GM04503 (cell line): ENCODE measurements around the gene SNTG2.

Experiments
- DNase-seq: peaks from one replicate; pipeline ENCODE4 v3.0.0-alpha.2; 2012; ENCODE audit warnings: low read depth

Gene SNTG2

GRCh38 chr2:1319393-1319792 is 368.7 kb downstream of the SNTG2 start:
- no peak for DNase-seq

- no peak for DNase-seq
Measured at GRCh38 chr2:1321321-1321720, 370.7 kb downstream of the SNTG2 start.

DNA sequence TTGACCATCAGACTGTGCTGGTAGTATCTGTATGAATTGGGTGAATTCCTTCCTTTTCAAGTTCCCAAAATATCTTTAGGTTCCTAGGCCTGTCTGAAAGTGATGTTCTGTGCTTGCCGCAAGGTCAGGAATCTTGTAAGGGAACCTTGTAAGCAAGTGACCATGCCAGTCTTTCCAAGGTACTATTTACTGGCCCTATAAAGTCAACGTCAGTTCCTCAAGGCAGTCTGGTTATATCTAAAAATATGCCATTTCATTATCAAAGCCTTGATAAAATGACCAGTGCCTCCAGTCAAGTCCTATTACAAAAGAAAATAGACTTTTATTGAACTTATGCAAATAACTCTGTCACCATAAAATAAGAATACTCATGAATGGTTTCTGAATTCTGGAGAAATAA is 374.2 kb downstream of the SNTG2 start:
- DNase-seq: no peak

DNA sequence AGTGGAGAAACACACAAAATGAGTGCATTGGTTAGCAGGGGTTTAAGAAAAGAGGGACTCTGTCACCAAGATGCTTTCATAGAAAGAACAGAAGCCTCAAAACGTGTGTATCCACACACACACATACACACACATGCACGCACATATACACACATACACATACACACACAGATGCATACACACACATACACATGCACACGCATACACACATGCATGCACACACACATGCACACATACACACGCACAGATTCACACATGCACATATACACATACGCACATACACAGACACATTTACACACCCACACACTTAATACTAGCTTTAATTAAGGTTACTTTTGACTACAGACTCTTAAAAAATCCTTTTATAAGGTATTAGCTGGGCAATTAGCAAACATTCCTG is 378.0 kb downstream of the SNTG2 start:
- no peak for DNase-seq

- no peak for DNase-seq
Measured at GRCh38 chr2:1339388-1340140, 388.9 kb downstream of the SNTG2 start.

GRCh38 chr2:1340141-1340512 is 389.5 kb downstream of the SNTG2 start:
- no peak for DNase-seq

- DNase-seq: no peak
Measured at GRCh38 chr2:1341404-1342120, 390.9 kb downstream of the SNTG2 start.

DNA sequence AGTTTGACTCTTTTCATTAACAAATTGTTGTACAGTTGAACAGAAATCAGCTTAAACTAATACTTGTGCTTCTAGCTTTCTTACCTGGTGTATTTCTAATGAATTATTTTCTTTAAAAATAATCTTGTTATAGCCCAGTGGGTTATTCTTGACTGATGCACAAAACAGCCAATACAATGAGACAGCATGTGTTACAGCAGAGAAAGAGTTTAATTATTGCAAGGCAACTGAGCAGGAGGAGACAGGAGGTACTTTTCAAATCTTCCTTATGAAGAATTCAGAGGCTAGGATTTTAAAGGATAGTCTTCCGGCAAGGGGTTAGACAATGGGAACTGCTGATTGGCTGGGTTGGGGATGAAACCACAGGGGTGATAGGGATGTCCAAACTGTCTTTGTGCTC is 398.1 kb downstream of the SNTG2 start:
- DNase-seq: no peak

DNA sequence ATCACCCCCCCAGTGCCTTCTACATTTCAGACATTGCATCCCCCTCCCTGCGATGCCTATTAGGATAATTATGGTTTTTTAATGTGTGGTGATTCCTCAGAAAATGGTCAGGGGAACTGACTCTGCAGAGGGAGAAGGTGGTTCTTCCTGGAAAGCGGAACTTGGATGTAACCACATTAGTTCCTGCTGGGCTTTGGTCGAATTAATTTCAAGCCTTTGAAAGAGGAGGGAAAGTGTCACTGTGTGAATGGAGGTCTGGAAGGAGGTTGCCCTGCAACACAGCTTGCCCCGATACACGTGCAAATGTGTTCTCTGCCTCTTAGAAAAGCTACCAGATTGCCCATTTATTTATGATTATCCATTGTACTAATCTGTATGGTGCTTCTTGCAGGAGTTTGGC is 399.5 kb downstream of the SNTG2 start:
- DNase-seq: no peak

DNA sequence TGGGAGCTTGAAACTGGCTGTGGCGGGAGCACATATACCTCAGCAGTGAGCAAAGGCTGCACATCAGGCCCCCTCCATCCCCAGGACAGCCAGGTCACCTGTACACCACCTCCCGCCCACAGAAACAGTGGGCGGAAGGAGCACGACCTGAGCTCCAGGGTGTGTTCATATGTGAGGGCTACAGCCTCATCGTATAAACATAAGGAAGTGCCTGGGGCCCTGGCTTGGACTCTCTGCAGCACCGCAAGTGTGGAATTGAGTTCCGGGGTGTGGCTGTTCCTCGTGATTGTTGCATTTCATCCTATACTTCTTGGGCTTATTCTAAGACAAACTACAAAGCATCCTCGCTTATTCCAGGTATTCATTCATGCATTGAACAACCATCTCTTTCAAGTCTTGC is 402.5 kb downstream of the SNTG2 start:
- DNase-seq: no peak

DNA sequence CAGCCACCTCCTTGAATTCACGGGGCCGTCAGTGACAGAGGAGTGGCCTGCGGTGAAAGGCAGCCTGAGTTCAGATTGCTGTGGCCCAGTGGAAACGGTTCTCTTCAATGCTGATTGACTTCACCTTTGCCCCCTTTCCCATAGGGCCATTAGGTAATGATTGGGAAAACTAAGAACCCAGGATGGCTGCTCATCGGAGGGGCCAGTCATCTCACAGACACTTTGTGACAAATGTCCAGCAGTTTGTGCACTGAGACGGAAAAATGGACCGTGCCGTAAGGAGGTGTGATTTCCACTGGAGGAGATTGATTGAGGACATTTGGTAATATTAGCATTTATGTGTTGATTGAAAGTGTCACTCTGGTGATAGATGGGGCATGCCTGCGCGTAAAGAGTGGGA is 402.9 kb downstream of the SNTG2 start:
- DNase-seq: no peak

GRCh38 chr2:1360144-1360543 is 409.5 kb downstream of the SNTG2 start:
- DNase-seq: no peak

DNA sequence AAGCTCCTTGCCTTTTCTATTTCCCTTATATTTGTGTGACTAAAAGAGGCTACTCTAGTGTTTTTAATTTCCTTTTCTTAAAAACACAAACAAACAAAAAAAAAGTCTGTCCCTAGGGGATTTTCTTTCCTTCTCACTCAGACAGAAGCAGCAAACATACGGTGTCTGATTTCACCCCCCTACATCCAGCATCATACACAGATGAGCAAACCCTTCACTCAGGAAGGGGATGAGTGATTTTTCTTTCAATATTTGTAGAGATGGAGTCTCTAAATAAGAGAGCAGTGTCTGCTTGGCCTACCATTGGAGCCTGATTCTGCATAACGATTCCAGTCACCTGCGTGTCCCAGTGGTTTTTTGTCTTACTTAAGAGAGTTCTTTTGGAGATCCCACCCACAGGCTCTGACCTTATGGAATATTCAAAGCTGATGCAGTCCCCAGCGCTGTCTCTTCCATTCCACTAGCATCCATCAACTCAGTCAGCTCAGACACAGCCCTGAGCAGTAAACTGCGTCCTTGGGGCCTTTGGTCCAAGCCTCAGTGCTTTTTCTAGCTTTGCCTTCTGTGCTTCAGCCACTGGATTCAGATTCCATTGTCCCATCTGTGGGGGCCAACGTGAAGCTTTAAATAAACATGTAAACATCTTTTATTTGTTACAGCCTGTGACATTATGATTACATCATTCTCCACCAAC is 410.1 kb downstream of the SNTG2 start:
- DNase-seq: no peak

DNA sequence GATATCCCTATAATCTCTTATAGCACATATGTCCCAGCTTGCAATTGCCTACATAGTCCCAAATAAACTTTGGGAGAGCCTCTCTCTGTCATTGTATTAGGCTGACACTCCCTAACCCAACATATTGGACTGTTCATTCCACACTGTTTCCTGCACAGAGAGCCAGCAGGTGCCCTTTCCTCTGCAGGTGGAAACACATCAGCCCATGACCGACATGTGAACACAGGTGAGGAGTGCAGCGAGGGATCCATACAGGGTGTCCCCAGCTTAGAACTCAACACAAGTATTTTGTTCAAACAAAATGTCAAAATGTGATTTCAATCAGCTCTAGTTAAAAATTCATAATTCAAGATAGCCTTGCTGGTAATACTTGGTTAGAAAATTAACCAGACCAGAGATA is 412.7 kb downstream of the SNTG2 start:
- DNase-seq: no peak

GRCh38 chr2:1366546-1367134 is 416.0 kb downstream of the SNTG2 start:
- DNase-seq: no peak

GRCh38 chr2:1367601-1368000 is 417.0 kb downstream of the SNTG2 start:
- no peak for DNase-seq

DNA sequence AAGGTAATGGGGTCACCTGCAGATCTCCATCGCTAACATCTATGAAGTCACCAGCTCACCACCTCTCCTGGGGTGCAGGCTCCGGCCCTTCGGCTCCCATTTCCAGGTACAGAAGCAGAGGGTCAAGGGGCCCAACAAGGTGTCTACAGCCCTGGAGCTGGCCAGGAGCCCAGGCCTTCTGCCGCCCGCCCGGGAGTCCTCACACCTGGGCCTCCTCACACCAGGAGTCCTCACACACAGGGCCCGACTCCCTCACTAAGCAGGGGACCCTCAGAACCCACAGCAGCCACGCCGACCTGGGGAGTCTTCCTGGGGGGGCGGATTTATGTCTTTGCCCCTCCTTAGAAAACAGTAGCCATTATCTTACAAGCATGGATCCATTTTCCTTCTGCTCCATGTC is 419.3 kb downstream of the SNTG2 start:
- DNase-seq: no peak

DNA sequence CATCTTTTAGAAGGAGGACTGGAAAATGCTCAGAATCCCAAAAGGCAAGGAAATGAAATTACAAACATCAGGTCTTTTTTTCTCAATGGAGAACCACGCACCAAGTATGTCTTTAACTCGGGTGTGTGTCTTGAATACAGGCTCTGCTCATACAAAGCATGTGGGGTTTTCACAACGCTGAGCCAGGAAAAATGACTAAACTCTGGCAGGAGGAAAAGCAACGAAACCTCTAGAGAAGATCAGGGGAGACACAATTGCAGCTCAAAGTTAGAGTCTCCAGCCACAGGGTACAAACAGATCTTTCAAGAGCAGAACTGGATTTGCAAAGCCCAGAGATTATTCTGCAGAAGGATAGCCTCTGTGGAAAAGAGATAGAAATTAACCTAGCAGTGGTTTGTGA is 419.8 kb downstream of the SNTG2 start:
- DNase-seq: no peak

GRCh38 chr2:1371082-1371481 is 420.4 kb downstream of the SNTG2 start:
- DNase-seq: no peak

DNA sequence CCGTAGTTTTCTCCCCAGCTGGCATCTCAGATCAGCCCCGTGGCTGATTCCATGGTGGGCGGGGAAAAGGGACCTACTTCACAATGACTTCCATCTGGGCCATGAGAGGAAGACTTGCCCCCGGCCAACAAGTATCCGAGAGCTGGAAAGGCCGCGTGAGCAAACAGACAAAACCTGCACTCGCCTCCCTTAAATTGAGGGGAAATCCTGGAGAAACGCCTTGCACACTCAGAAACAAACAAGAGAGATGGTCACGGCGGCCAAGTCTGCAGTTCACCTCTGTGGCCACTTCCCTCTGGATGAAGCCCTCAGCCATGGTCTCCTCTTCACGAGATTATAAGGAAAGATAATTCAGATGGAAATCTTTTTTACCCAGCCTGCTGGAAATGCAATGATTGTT is 423.2 kb downstream of the SNTG2 start:
- DNase-seq: no peak

GRCh38 chr2:1374287-1374686 is 423.6 kb downstream of the SNTG2 start:
- DNase-seq: no peak

- no peak for DNase-seq
Measured at GRCh38 chr2:1375794-1376193, 425.1 kb downstream of the SNTG2 start.

GRCh38 chr2:1377473-1377872 is 426.8 kb downstream of the SNTG2 start:
- no peak for DNase-seq
